ENCODE results near the gene L3MBTL4.

- no peak for TF ChIP-seq PHF21A (IDR thresholded peaks at IDR 0.05; ENCODE audit: borderline replicate concordance, low read depth)
- TF ChIP-seq JUND (IDR thresholded peaks at IDR 0.05; ENCODE audit: borderline replicate concordance, low read depth, low read length), result no peak
- no peak for TF ChIP-seq JUND (tag; IDR thresholded peaks at IDR 0.05; ENCODE audit: borderline replicate concordance, low read depth, low read length)
- no peak for TF ChIP-seq CTCF (IDR thresholded peaks at IDR 0.05 in 2 of 3, conservative IDR thresholded peaks at IDR 0.05 in 1 of 3; ENCODE audit: insufficient read depth in 2 of 3, low read depth in 1 of 3, low read length in 3 of 3)
- no peak for TF ChIP-seq RBM39 (optimal IDR thresholded peaks at IDR 0.05; ENCODE audit: low read depth, low read length)
- TF ChIP-seq MTA3 (IDR thresholded peaks at IDR 0.05; ENCODE audit: borderline replicate concordance), result no peak
- no peak for TF ChIP-seq SAP30 (IDR thresholded peaks at IDR 0.05; ENCODE audit: borderline replicate concordance, insufficient read depth, low read depth, low read length, poor library complexity, severe bottlenecking)
- TF ChIP-seq NRF1 (conservative IDR thresholded peaks at IDR 0.05 in 1 of 2, IDR thresholded peaks at IDR 0.05 in 1 of 2), result no peak
Measured at GRCh38 chr18:5967666-5968065, 447.0 kb downstream of the L3MBTL4 start.

Measured in K562 (cell line).